Activated CD8-positive, alpha-beta T cell treated with anti-CD3 and anti-CD28 coated beads for 36 hours (primary cell): ENCODE results near the gene PLEKHA6. TPM values are rescaled to one million over a fixed set of nuclear protein-coding genes. Genes with fewer than 3 reads are reported as not detected.
A peak's percentile ranks its signal among the peaks of the same experiment; 100 is the strongest.

Experiments
- ATAC-seq: fragments of 200-7000 bp; cut with Tn5 transposase; one replicate; pipeline ENCODE4 v1.10.0; 2021; ENCODE audit warnings: mild to moderate bottlenecking, moderate library complexity
- CTCF ChIA-PET: fragments of 350-600 bp; sonication (Branson Sonifier 250); formaldehyde crosslinking; loops from one replicate; lab custom pipeline; 2021; ENCODE audit warnings: antibody characterized with exemption; lab: Charles Lee
- POLR2A ChIA-PET: fragments of 350-600 bp; sonication (Branson Sonifier 250); formaldehyde crosslinking; loops from one replicate; lab custom pipeline; 2021; ENCODE audit warnings: antibody characterized with exemption; lab: Charles Lee
- DNase-seq: peaks from one replicate; pipeline ENCODE4 v3.0.0-alpha.2; 2020
- H3K27ac Mint-ChIP-seq: one replicate; pipeline ENCODE4 v1.8.0; 2021; ENCODE audit warnings: mild to moderate bottlenecking, mixed read lengths
- H3K27me3 Mint-ChIP-seq: one replicate; pipeline ENCODE4 v1.8.0; 2021; ENCODE audit warnings: mixed read lengths
- H3K36me3 Mint-ChIP-seq: one replicate; pipeline ENCODE4 v1.8.0; 2021; ENCODE audit warnings: low read depth, mixed read lengths
- H3K4me1 Mint-ChIP-seq: one replicate; pipeline ENCODE4 v1.8.0; 2021; ENCODE audit warnings: low read depth, mixed read lengths
- H3K4me3 Mint-ChIP-seq: one replicate; pipeline ENCODE4 v1.8.0; 2021; ENCODE audit warnings: mild to moderate bottlenecking, moderate library complexity, mixed read lengths
- H3K9me3 Mint-ChIP-seq: one replicate; pipeline ENCODE4 v1.8.0; 2021; ENCODE audit warnings: mixed read lengths
- CTCF ChIP-seq: fragments of 200-600 bp; IDR thresholded peaks from one replicate; pipeline ENCODE4 v1.8.0; 2022; ENCODE audit warnings: antibody characterized with exemption, mild to moderate bottlenecking
- intact Hi-C: fragments of 100-400 bp; cut with micrococcal nuclease; formaldehyde crosslinking; loops from one replicate; pipeline ENCODE4 v1.10.0; 2022
- total RNA-seq, 2 experiments: library from RNA; stranded (reverse); gene quantifications; one replicate each; pipeline ENCODE4 v1.2.3, GENCODE V29; 2021

PLEKHA6 gene
- total RNA-seq, 2 experiments from 2014 or later, result 3.0 to 3.7 TPM

- Mint-ChIP-seq H3K36me3 (no peaks in the 10 kb centered on the region), H3K9me3 (no peaks in the 10 kb centered on the region), H3K27ac (peak overlapping the region; percentile 80), H3K27me3 (peaks cover 4% of the 10 kb centered on the region), H3K4me1 (peaks cover 46% of the 10 kb centered on the region), H3K4me3 (peak overlapping the region; percentile 51)
- intact Hi-C loops, result loop anchor here (1.0 to 5.0 kb wide), 2 partner anchors 111 to 200 kb away; no protein-coding TSS in a partner anchor
- ATAC-seq (peak; percentile 87), DNase-seq (peak; percentile 89)
- peak; percentile 95 for TF ChIP-seq CTCF
- CTCF ChIA-PET, result interaction anchor here (0.6 to 9.4 kb wide), 69 partner anchors 9 to 505 kb away, joined by 3 to 142 read pairs (median 5); partner anchors contain the start of genes ETNK2, GOLT1A and REN
- POLR2A ChIA-PET, result interaction anchor here (0.6 to 1.9 kb wide), 10 partner anchors 14 to 224 kb away, joined by 3 to 8 read pairs (median 3); no protein-coding TSS in a partner anchor
Measured at GRCh38 chr1:204363335-204364114, 3.8 kb upstream of the PLEKHA6 start.

GRCh38 chr1:204362984-204363334 is 3.2 kb upstream of the PLEKHA6 start:
- peak overlapping the region; percentile 51 for H3K4me3 Mint-ChIP-seq
- no peak for TF ChIP-seq CTCF
- H3K4me1 Mint-ChIP-seq, result peaks cover 46% of the 10 kb centered on the region
- H3K36me3 Mint-ChIP-seq, result no peaks in the 10 kb centered on the region
- peak overlapping the region; percentile 80 for H3K27ac Mint-ChIP-seq
- DNase-seq (no peak), ATAC-seq (no peak)
- intact Hi-C loops, result loop anchor here (1.0 to 5.0 kb wide), 2 partner anchors 111 to 200 kb away; no protein-coding TSS in a partner anchor
- CTCF ChIA-PET, result interaction anchor here (0.6 to 9.4 kb wide), 60 partner anchors 9 to 444 kb away, joined by 3 to 142 read pairs (median 5); partner anchors contain the start of genes ETNK2, GOLT1A and REN
- no peaks in the 10 kb centered on the region for H3K9me3 Mint-ChIP-seq
- POLR2A ChIA-PET, result interaction anchor here (0.6 to 1.9 kb wide), 6 partner anchors 22 to 223 kb away, joined by 3 to 8 read pairs (median 3); no protein-coding TSS in a partner anchor
- peaks cover 4% of the 10 kb centered on the region for H3K27me3 Mint-ChIP-seq

- H3K4me3 Mint-ChIP-seq, result no peak overlapping the region
Measured at GRCh38 chr1:204361781-204362180, 2.1 kb upstream of the PLEKHA6 start.

GRCh38 chr1:204361341-204361771 is 1.6 kb upstream of the PLEKHA6 start:
- no peak for ATAC-seq
- Mint-ChIP-seq H3K4me1 (peaks cover 46% of the 10 kb centered on the region), H3K27me3 (peaks cover 7% of the 10 kb centered on the region), H3K9me3 (no peaks in the 10 kb centered on the region), H3K36me3 (no peaks in the 10 kb centered on the region), H3K27ac (no peak overlapping the region), H3K4me3 (no peak overlapping the region)
- no peak for DNase-seq
- intact Hi-C loops, result loop anchor here (5.0 kb wide), 1 partner anchor 109 kb away; no protein-coding TSS in a partner anchor
- ChIA-PET POLR2A (no interaction called here), CTCF (interaction anchor here (0.7 to 9.4 kb wide), 11 partner anchors 11 to 196 kb away, joined by 3 to 142 read pairs (median 32); partner anchors contain the start of gene REN)
- TF ChIP-seq CTCF, result no peak

More at GRCh38 chr1:204361781-204362180, 2.1 kb upstream of the PLEKHA6 start:
- Mint-ChIP-seq H3K36me3 (no peaks in the 10 kb centered on the region), H3K4me1 (peaks cover 46% of the 10 kb centered on the region), H3K27ac (no peak overlapping the region), H3K27me3 (peaks cover 7% of the 10 kb centered on the region), H3K9me3 (no peaks in the 10 kb centered on the region)
- ATAC-seq, result no peak
- DNase-seq, result no peak
- intact Hi-C loops, result loop anchor here (5.0 kb wide), 1 partner anchor 109 kb away; no protein-coding TSS in a partner anchor
- TF ChIP-seq CTCF, result no peak
- ChIA-PET CTCF (interaction anchor here (0.7 to 9.4 kb wide), 16 partner anchors 13 to 209 kb away, joined by 3 to 142 read pairs (median 24); partner anchors contain the start of genes GOLT1A and REN), POLR2A (no interaction called here)
